ENCODE results near the gene AGXT.
A peak's percentile ranks its signal among the peaks of the same experiment; 100 is the strongest.

Gene AGXT

GRCh38 chr2:240893363-240893844 is 24.8 kb downstream of the AGXT start:
- H3K9me3 Mint-ChIP-seq: no peaks in the 10 kb centered on the region
- H3K36me3 Mint-ChIP-seq (ENCODE audit: low read depth): no peaks in the 10 kb centered on the region
- no peaks in the 10 kb centered on the region for H3K4me1 Mint-ChIP-seq
- peaks cover 8% of the 10 kb centered on the region for H3K27me3 Mint-ChIP-seq (ENCODE audit: low read depth)
- H3K4me3 Mint-ChIP-seq: no peak overlapping the region
- no peak for TF ChIP-seq CTCF (IDR thresholded peaks at IDR 0.05; ENCODE audit: unreplicated experiment in 3 of 3)
- peak overlapping the region in 2 of 3 experiments; percentile 43 to 48 for H3K27ac Mint-ChIP-seq

GRCh38 chr2:240894006-240894405 is 25.4 kb downstream of the AGXT start:
- Mint-ChIP-seq H3K27me3 (ENCODE audit: low read depth) (peaks cover 8% of the 10 kb centered on the region), H3K4me3 (no peak overlapping the region), H3K9me3 (no peaks in the 10 kb centered on the region), H3K4me1 (no peaks in the 10 kb centered on the region), H3K27ac (no peak overlapping the region), H3K36me3 (ENCODE audit: low read depth) (no peaks in the 10 kb centered on the region)
- no peak for TF ChIP-seq CTCF (IDR thresholded peaks at IDR 0.05; ENCODE audit: unreplicated experiment in 3 of 3)

DNA sequence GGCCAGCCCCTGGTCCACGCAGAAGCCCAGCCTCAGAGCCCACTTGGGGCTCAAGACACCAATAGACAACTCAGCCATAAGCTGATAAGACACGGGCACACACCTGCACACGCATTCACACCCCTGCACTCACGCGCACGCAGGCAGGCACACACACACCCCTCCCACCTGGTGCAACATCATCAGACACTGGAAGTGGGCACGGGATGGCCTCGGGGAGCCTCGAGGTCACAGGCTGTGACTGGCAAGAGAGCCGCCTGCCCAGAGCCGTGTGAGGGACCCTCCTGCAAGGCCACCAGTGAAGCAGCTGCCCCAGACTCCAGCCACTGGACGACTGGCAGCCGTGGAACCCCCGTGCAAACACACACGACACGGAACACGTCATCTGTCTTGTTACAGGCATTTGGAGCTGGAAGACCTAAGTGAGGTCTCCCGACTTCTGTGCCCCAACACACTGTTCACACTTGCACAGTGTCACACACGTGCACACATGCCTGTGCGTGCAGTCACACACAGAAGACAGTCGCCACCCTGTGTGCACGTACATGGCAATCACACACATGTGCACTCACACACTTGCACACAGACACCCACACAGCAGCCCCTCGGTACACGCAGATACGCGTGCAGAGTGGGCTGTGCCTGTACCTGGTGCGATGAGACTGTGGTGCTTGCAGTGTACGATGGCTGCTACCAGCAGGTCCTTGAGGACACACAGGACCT is 26.4 kb downstream of the AGXT start:
- Mint-ChIP-seq H3K4me1 (no peaks in the 10 kb centered on the region), H3K27ac (no peak overlapping the region), H3K9me3 (no peaks in the 10 kb centered on the region), H3K27me3 (ENCODE audit: low read depth) (peaks cover 8% of the 10 kb centered on the region), H3K36me3 (ENCODE audit: low read depth) (no peaks in the 10 kb centered on the region), H3K4me3 (no peak overlapping the region)
- no peak for TF ChIP-seq CTCF (IDR thresholded peaks at IDR 0.05; ENCODE audit: unreplicated experiment in 3 of 3)

- H3K36me3 Mint-ChIP-seq (ENCODE audit: low read depth): no peaks in the 10 kb centered on the region
- H3K4me3 Mint-ChIP-seq: no peak within 1 kb of the TSS
- H3K4me1 Mint-ChIP-seq: no peaks in the 10 kb centered on the region
- H3K9me3 Mint-ChIP-seq: no peaks in the 10 kb centered on the region
- TF ChIP-seq CTCF (IDR thresholded peaks at IDR 0.05; ENCODE audit: unreplicated experiment in 3 of 3): no peak
- H3K27me3 Mint-ChIP-seq (ENCODE audit: low read depth): peaks cover 10% of the 10 kb centered on the region
- H3K27ac Mint-ChIP-seq: no peak within 1 kb of the TSS
These were observed 27.2 kb downstream of the AGXT start, which contains the start of gene MAB21L4 for GRCh38 chr2:240895656-240896388. Gene MAB21L4, minus strand, starts transcription at chr2:240896156. Its CDS starts 159 bp downstream, at chr2:240895997.

GRCh38 chr2:240896394-240896793 is 27.8 kb downstream of the AGXT start:
- TF ChIP-seq CTCF (IDR thresholded peaks at IDR 0.05; ENCODE audit: unreplicated experiment in 3 of 3): no peak
- Mint-ChIP-seq H3K4me1 (no peaks in the 10 kb centered on the region), H3K27me3 (ENCODE audit: low read depth) (peaks cover 12% of the 10 kb centered on the region), H3K9me3 (peaks cover 3% of the 10 kb centered on the region), H3K27ac (no peak overlapping the region), H3K4me3 (no peak overlapping the region), H3K36me3 (ENCODE audit: low read depth) (no peaks in the 10 kb centered on the region)
